HCT116 (cell line): ENCODE measurements around the gene TSC2. TPM values are rescaled to one million over a fixed set of nuclear protein-coding genes. Genes with fewer than 3 reads are reported as not detected.
"Not testable (repeated sequence)": the region's sequence is repeated elsewhere in the genome, so short reads cannot be mapped to it uniquely, and the experiment has no call there.

Experiments used
- ATAC-seq: fragments of 200-7000 bp; cut with Tn5 transposase; 2 replicates; pipeline ENCODE4 v1.9.1; 2020; ENCODE audit warnings: mild to moderate bottlenecking, moderate library complexity
- BruUV-seq: library from RNA; stranded (reverse); fragments of 400-500 nt; replicated peaks from 2 replicates; lab custom pipeline; 2021; lab: Mats Ljungman, UMichigan
- CTCF ChIA-PET: fragments of 300-600 bp; sonication (Branson Sonifier 250); formaldehyde crosslinking; loops from one replicate; lab custom pipeline; 2021; ENCODE audit warnings: antibody characterized with exemption; lab: Charles Lee
- POLR2A ChIA-PET: fragments of 300-600, 350-600 bp; sonication (Branson Sonifier 250); formaldehyde crosslinking; loops from one replicate; lab custom pipeline; 2021; ENCODE audit warnings: antibody characterized with exemption; lab: Charles Lee
- RAD21 ChIA-PET, 2 experiments: fragments of 300-600 bp; sonication (Branson Sonifier 250); formaldehyde crosslinking; loops; one replicate each; lab custom pipeline; 2023; ENCODE audit warnings: low total read pairs in 2 of 2; ENCODE audit not compliant: uncharacterized antibody in 2 of 2, unreplicated experiment in 2 of 2, low non-redundant PET in 1 of 2; lab: Charles Lee
- DNase-seq: peaks from one replicate; pipeline ENCODE4 v3.0.0-alpha.2; 2010; ENCODE audit warnings: low read depth, low spot score
- H2AFZ ChIP-seq: fragments of 200-600 bp; shearing (Covaris generic), sonication (generic); 2 replicates; pipeline ENCODE4 v1.6.1; 2017; ENCODE audit warnings: low read depth, mixed run types, mixed read lengths, antibody characterized with exemption, low read length; ENCODE audit not compliant: poor library complexity, severe bottlenecking
- H3K27ac ChIP-seq: 2 replicates; pipeline ENCODE4 v1.5.1; 2012; ENCODE audit warnings: low read depth, low read length
- H3K27me3 ChIP-seq: fragments of 200-600 bp; sonication (generic); 2 replicates; pipeline ENCODE4 v1.6.1; 2016; ENCODE audit warnings: mixed run types, low read length, mixed read lengths; ENCODE audit not compliant: insufficient read depth
- H3K36me3 ChIP-seq, 2 experiments: fragments of 200-500 bp in 1 of 2; fragments of 200-600 bp in 1 of 2; sonication (Bioruptor generic) in 1 of 2; sonication (generic) in 1 of 2; 2 replicates each; pipeline versions ENCODE4 v1.5.1 to v1.6.1; 2014 to 2016; ENCODE audit warnings: low read length in 2 of 2, inconsistent platforms in 1 of 2, mixed read lengths in 1 of 2, mixed run types in 1 of 2; ENCODE audit not compliant: insufficient read depth in 2 of 2, control insufficient read depth in 1 of 2
- H3K4me1 ChIP-seq, 2 experiments: fragments of 200-600 bp in 1 of 2; sonication (generic) in 1 of 2; 2 replicates each; pipeline versions ENCODE4 v1.5.1 to v1.6.1; 2012 to 2017; ENCODE audit warnings: low read length in 2 of 2, inconsistent platforms in 1 of 2, mild to moderate bottlenecking in 1 of 2, mixed read lengths in 1 of 2, mixed run types in 1 of 2, moderate library complexity in 1 of 2; ENCODE audit not compliant: insufficient read depth in 2 of 2, control insufficient read depth in 1 of 2
- H3K4me2 ChIP-seq: fragments of 200-600 bp; sonication (generic); 2 replicates; pipeline ENCODE4 v1.6.1; 2017; ENCODE audit warnings: mixed run types, low read length, mixed read lengths
- H3K4me3 ChIP-seq, 2 experiments: fragments of 200-600 bp in 1 of 2; sonication (generic) in 1 of 2; replicated peaks in 1 of 2; 2 replicates each; pipeline ENCODE4 v1.5.1; 2011 to 2016; ENCODE audit warnings: low read length in 2 of 2, control low read depth in 1 of 2, low read depth in 1 of 2, mild to moderate bottlenecking in 1 of 2, mixed read lengths in 1 of 2, mixed run types in 1 of 2
- H3K79me2 ChIP-seq: fragments of 200-600 bp; sonication (generic); 2 replicates; pipeline ENCODE4 v1.6.1; 2017; ENCODE audit warnings: mild to moderate bottlenecking, mixed run types, low read length, moderate library complexity, mixed read lengths; ENCODE audit not compliant: insufficient read depth
- H3K9ac ChIP-seq: fragments of 200-600 bp; sonication (generic); 2 replicates; pipeline ENCODE4 v1.6.1; 2016; ENCODE audit warnings: low read length, mixed read lengths
- H3K9me2 ChIP-seq: fragments of 200-600 bp; sonication (generic), shearing (Covaris generic); 2 replicates; pipeline ENCODE4 v1.6.1; 2017; ENCODE audit warnings: mixed run types, mild to moderate bottlenecking, moderate library complexity; ENCODE audit not compliant: insufficient read depth
- H3K9me3 ChIP-seq, 2 experiments: fragments of 200-500 bp in 1 of 2; fragments of 200-600 bp in 1 of 2; sonication (Bioruptor generic) in 1 of 2; sonication (generic) in 1 of 2; 2 replicates each; pipeline ENCODE4 v1.6.1; 2014 to 2017; ENCODE audit warnings: low read length in 2 of 2, mixed read lengths in 2 of 2, inconsistent platforms in 1 of 2, low read depth in 1 of 2, mild to moderate bottlenecking in 1 of 2, mixed run types in 1 of 2, moderate library complexity in 1 of 2; ENCODE audit not compliant: control insufficient read depth in 1 of 2, insufficient read depth in 1 of 2
- H4K20me1 ChIP-seq: fragments of 200-600 bp; sonication (generic), shearing (Covaris generic); 2 replicates; pipeline ENCODE4 v1.6.1; 2017; ENCODE audit warnings: mixed run types, mild to moderate bottlenecking, moderate library complexity; ENCODE audit not compliant: insufficient read depth
- EGR1 ChIP-seq: IDR thresholded peaks from 2 replicates; pipeline ENCODE4 v1.6.1; 2012; ENCODE audit warnings: low read depth
- MAX ChIP-seq: IDR thresholded peaks from 2 replicates; pipeline ENCODE4 v1.6.1; 2012
- POLR2AphosphoS5 ChIP-seq: IDR thresholded peaks from 2 replicates; pipeline ENCODE4 v1.6.1; 2011; ENCODE audit warnings: mild to moderate bottlenecking, low read depth, low read length, moderate library complexity
- SP1 ChIP-seq: IDR thresholded peaks from 2 replicates; pipeline ENCODE4 v1.6.1; 2012; ENCODE audit warnings: low read depth
- intact Hi-C: fragments of 100-400 bp; cut with micrococcal nuclease; formaldehyde crosslinking; loops from 2 replicates; pipeline ENCODE4 v1.10.0; 2022
- microRNA counts: library from miRNA; unstranded; fragments of <30 nt; microRNA quantifications from one replicate; lab custom pipeline; 2015
- microRNA-seq: library from miRNA; unstranded; fragments of <30 nt; microRNA quantifications from one replicate; pipeline ENCODE4, GENCODE V29; 2016; ENCODE audit warnings: borderline number of aligned reads
- total RNA-seq: library from RNA; stranded (reverse); gene quantifications from one replicate; pipeline ENCODE4 v1.2.1, GENCODE V29; 2021; ENCODE audit not compliant: unreplicated experiment

Gene TSC2
- total RNA-seq, 1 experiment from 2014 or later: 74.1 TPM

GRCh38 chr16:2135770-2136490, 88.1 kb downstream of the TSC2 start, which contains the start of gene PKD1:
Gene PKD1 (minus strand): TSS chr16:2135898. CDS start chr16:2135689, 209 bp downstream.
- H2AFZ ChIP-seq, H3K79me2 ChIP-seq, H3K9me2 ChIP-seq, BruUV-seq, H3K27me3 ChIP-seq, intact Hi-C loops, H4K20me1 ChIP-seq, H3K36me3 ChIP-seq, CTCF ChIA-PET, H3K9me3 ChIP-seq: not testable (repeated sequence)
- Histone ChIP-seq H3K4me3 (peak within 1 kb of the TSS; percentile 50 to 58), H3K9ac (peak within 1 kb of the TSS; percentile 60), H3K27ac (peak within 1 kb of the TSS; percentile 60), H3K4me1 (peaks cover 4 to 20% of the 10 kb centered on the region in 2 experiments), H3K4me2 (peak within 1 kb of the TSS; percentile 74)
- ChIA-PET POLR2A (interaction anchor here (0.6 to 2.5 kb wide), 4 partner anchors 16 to 171 kb away, joined by 4 to 19 read pairs (median 6); partner anchors contain the start of genes RPS2 and TRAF7), RAD21 (interaction anchor here in 1 of 2 experiments (0.8 kb wide), 1 partner anchor 113 kb away, joined by 5 read pairs; no protein-coding TSS in a partner anchor)
- TF ChIP-seq EGR1: peak; percentile 98
- peak; percentile 34 for TF ChIP-seq MAX
- TF ChIP-seq SP1: peak; percentile 39; the same call in 1 of the 2 replicates
- TF ChIP-seq POLR2AphosphoS5: peak; percentile 50
- ATAC-seq (peak; percentile 84), DNase-seq (peak; percentile 87)

MicroRNAs within 50 kb of the gene (microRNA counts, 767-probe panel; counts per million panel counts)
- microRNA hsa-miR-1225-3p (lab: Ali Mortazavi, UCI) (not detected), microRNA hsa-miR-1225-5p (lab: Ali Mortazavi, UCI) (not detected), microRNA hsa-miR-3180 (lab: Ali Mortazavi, UCI) (not detected), microRNA hsa-miR-4516 (lab: Ali Mortazavi, UCI) (not detected)

Small RNA genes lying within 50 kb of the gene (microRNA-seq; reads per million reads assigned to microRNA genes)
- gene MIR1225 (not detected), gene MIR3180-5 (not detected), gene MIR4516 (not detected), gene MIR6511B1 (not detected)

Other genes with a start within 250 kb of the TSC2 start
- 39.1 TPM for gene HAGH, start 221.2 kb upstream of the TSC2 start, total RNA-seq
- gene FAHD1, start 220.8 kb upstream of the TSC2 start, total RNA-seq: 25.8 TPM
- gene MEIOB, start 175.8 kb upstream of the TSC2 start, total RNA-seq: 0.59 TPM
- not detected for gene HS3ST6, start 129.6 kb upstream of the TSC2 start, total RNA-seq
- gene MSRB1, start 104.8 kb upstream of the TSC2 start, total RNA-seq: 18.3 TPM
- gene RPL3L, start 93.3 kb upstream of the TSC2 start, total RNA-seq: 0.93 TPM
- 273 TPM for gene NDUFB10, start 88.4 kb upstream of the TSC2 start, total RNA-seq
- 6,265 TPM for gene RPS2, start 83.2 kb upstream of the TSC2 start, total RNA-seq
- 0.30 TPM for gene RNF151, start 81.1 kb upstream of the TSC2 start, total RNA-seq
- 68.9 TPM for gene TBL3, start 75.9 kb upstream of the TSC2 start, total RNA-seq
- gene NOXO1, start 66.5 kb upstream of the TSC2 start, total RNA-seq: 10.0 TPM
- 47.3 TPM for gene GFER, start 63.8 kb upstream of the TSC2 start, total RNA-seq
- 11.5 TPM for gene SYNGR3, start 58.0 kb upstream of the TSC2 start, total RNA-seq
- 57.4 TPM for gene ZNF598, start 38.2 kb upstream of the TSC2 start, total RNA-seq
- 226 TPM for gene NPW, start 28.2 kb upstream of the TSC2 start, total RNA-seq
- 58.4 TPM for gene NHERF2, start 21.1 kb upstream of the TSC2 start, total RNA-seq
- gene NTHL1, start 151 bp upstream of the TSC2 start, total RNA-seq: 40.1 TPM
- gene PKD1, start 87.9 kb downstream of the TSC2 start, total RNA-seq: 137 TPM
- 44.9 TPM for gene RAB26, start 100.6 kb downstream of the TSC2 start, total RNA-seq
- 160 TPM for gene TRAF7, start 107.8 kb downstream of the TSC2 start, total RNA-seq
- 5.9 TPM for gene CASKIN1, start 148.6 kb downstream of the TSC2 start, total RNA-seq
- gene MLST8, start 157.5 kb downstream of the TSC2 start, total RNA-seq: 58.7 TPM
- 9.8 TPM for gene BRICD5, start 162.9 kb downstream of the TSC2 start, total RNA-seq
- gene PGP, start 166.9 kb downstream of the TSC2 start, total RNA-seq: 32.6 TPM
- 40.7 TPM for gene E4F1, start 175.6 kb downstream of the TSC2 start, total RNA-seq
- 1.9 TPM for gene DNASE1L2, start 188.5 kb downstream of the TSC2 start, total RNA-seq
- 140 TPM for gene ECI1, start 203.6 kb downstream of the TSC2 start, total RNA-seq
- 257 TPM for gene RNPS1, start 220.1 kb downstream of the TSC2 start, total RNA-seq